GOT3 (cell line): Measurements from ENCODE around the gene PAQR8.
A peak's percentile ranks its signal among the peaks of the same experiment; 100 is the strongest.
"Not testable (repeated sequence)": the region's sequence is repeated elsewhere in the genome, so short reads cannot be mapped to it uniquely, and the experiment has no call there.

Experiments
- DNase-seq: peaks from one replicate; lab custom pipeline; 2025; ENCODE audit warnings: mixed read lengths; lab: John Stamatoyannopoulos, UW

Gene PAQR8

GRCh38 chr6:52410979-52411378 is 49.0 kb downstream of the PAQR8 start:
- DNase-seq: no peak

- DNase-seq: no peak
Measured at GRCh38 chr6:52411911-52412310, 50.0 kb downstream of the PAQR8 start.

GRCh38 chr6:52415333-52415732 is 53.4 kb downstream of the PAQR8 start:
- no peak for DNase-seq

GRCh38 chr6:52415917-52416628 is 54.1 kb downstream of the PAQR8 start:
- DNase-seq: no peak

- DNase-seq: no peak
Measured at GRCh38 chr6:52416629-52417151, 54.7 kb downstream of the PAQR8 start.

- DNase-seq: no peak
Measured at GRCh38 chr6:52417675-52418111, 55.7 kb downstream of the PAQR8 start.

GRCh38 chr6:52418606-52419005 is 56.7 kb downstream of the PAQR8 start:
- no peak for DNase-seq

GRCh38 chr6:52419809-52420667 is 58.1 kb downstream of the PAQR8 start, which contains the start of gene EFHC1:
Gene EFHC1, plus strand, starts transcription at chr6:52420342. Its CDS starts 69 bp downstream, at chr6:52420411.
- peak; percentile 96 for DNase-seq

GRCh38 chr6:52420668-52421358 is 58.9 kb downstream of the PAQR8 start:
- no peak for DNase-seq

- no peak for DNase-seq
Measured at GRCh38 chr6:52422156-52422555, 60.2 kb downstream of the PAQR8 start.

GRCh38 chr6:52423448-52423847 is 61.5 kb downstream of the PAQR8 start:
- DNase-seq: no peak

- DNase-seq: no peak
Measured at GRCh38 chr6:52423971-52424381, 62.0 kb downstream of the PAQR8 start.

- no peak for DNase-seq
Measured at GRCh38 chr6:52424513-52424912, 62.6 kb downstream of the PAQR8 start.

- DNase-seq: no peak
Measured at GRCh38 chr6:52426667-52427066, 64.7 kb downstream of the PAQR8 start.

GRCh38 chr6:52433294-52433693 is 71.3 kb downstream of the PAQR8 start:
- not testable (repeated sequence) for DNase-seq

- DNase-seq: no peak
Measured at GRCh38 chr6:52435345-52435744, 73.4 kb downstream of the PAQR8 start.

GRCh38 chr6:52438926-52439325 is 77.0 kb downstream of the PAQR8 start:
- DNase-seq: no peak

- no peak for DNase-seq
Measured at GRCh38 chr6:52454556-52454955, 92.6 kb downstream of the PAQR8 start.

GRCh38 chr6:52457096-52457495 is 95.1 kb downstream of the PAQR8 start:
- DNase-seq: no peak
